Astrocyte of the hippocampus (primary cell): ENCODE data around the gene PPP1R13B.

ENCODE experiments used
- DNase-seq: peaks from one replicate; pipeline ENCODE4 v3.0.0; 2011; ENCODE audit warnings: low read depth, low spot score

The PPP1R13B gene

GRCh38 chr14:103838117-103838516, 9.3 kb downstream of the PPP1R13B start:
- DNase-seq: no peak

GRCh38 chr14:103836976-103837725, 10.2 kb downstream of the PPP1R13B start:
- no peak for DNase-seq

DNA sequence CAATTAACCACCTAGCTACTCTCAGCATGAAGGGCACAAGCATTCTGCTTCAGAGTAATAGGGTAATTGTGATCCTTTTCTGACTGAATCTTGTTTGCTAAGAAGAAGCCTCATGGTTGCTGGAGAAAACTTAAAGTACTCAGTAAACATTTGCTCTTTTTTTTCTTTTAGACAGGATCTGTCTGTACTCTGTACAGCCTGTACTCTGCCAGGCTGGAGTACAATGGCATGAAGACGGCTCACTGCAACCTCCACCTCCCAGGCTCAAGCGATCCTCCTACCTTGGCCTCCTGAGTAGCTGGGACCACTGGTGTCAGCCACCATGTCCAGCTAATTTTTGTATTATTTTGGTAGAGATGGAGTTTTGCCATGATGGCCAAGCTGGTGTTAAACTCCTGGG, 12.4 kb downstream of the PPP1R13B start:
- DNase-seq: no peak

- no peak for DNase-seq
Observed at GRCh38 chr14:103833711-103834110, 13.7 kb downstream of the PPP1R13B start.

DNA sequence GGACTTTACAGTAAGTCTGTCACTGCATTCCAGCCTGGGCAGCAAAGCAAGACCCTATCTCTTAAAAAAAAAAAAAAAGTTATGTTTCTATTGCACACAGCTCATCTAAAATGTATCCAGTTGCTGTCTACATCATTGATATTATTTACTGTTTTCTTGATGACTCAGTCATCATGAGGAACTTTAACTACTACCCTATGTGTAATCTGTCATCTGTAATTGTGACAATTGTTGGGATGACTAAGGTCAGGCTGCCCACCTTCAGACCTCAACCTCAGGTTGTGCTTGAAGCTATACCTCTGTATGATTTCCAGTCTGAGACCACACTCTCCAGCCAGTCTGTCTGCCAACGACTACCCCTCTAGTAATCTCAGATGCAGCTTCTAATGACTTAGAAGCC, 15.3 kb downstream of the PPP1R13B start:
- no peak for DNase-seq

DNA sequence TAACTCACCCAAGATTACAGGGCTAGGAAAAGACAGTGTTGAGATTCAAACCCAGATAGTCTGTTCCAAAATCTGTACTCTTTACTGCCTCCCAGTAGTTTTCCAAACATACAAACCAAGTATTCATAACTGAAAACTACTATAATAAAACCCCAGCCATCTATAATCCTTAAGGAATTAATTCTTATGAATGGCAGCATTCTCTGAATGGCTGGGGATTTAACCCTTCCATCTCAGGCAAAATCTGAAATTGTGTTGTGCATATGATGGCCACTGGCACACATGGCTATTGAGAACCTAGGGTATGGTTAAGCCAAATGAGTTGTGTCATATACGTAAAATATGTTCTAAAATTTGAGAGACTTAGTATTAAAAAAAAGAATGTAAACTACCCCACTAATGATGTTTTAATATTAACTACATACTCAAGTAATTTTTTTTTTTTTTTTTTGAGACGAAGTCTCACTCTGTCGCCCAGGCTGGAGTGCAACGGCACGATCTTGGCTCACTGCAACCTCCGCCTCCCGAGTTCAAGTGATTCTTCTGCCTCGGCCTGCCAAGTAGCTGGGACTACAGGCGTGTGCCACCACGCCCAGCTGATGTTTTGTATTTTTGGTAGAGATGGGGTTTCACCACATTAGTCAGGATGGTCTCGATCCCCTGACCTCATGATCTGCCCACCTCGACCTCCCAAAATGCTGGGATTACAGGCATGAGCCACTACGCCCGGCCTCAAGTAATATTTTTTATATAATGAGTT, 16.7 kb downstream of the PPP1R13B start:
- DNase-seq: no peak

GRCh38 chr14:103828315-103828967, 18.9 kb downstream of the PPP1R13B start:
- peak; percentile 20 for DNase-seq

DNA sequence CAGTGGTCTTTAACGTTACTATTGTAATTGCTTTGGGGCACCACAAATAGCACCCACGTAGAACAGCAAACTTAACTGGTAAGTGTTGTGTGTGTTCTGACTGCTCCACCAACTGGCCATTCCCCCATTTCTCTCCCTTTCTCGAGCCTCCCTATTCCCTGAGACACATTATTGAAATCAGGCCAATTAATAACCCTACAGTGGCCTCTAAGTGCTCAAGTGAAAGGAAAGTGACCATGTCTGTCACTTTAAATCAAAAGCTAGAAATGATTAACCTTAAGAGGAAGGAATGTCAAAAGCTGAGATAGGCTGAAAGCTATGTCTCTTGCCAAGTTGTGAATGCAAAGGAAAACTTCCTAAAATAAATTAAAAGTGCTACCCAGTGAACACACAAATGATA, 22.3 kb downstream of the PPP1R13B start:
- DNase-seq: no peak

GRCh38 chr14:103820908-103821307, 26.5 kb downstream of the PPP1R13B start:
- DNase-seq: no peak

GRCh38 chr14:103820382-103820781, 27.0 kb downstream of the PPP1R13B start:
- no peak for DNase-seq

- DNase-seq: no peak
Observed at GRCh38 chr14:103819503-103820307, 27.7 kb downstream of the PPP1R13B start.

DNA sequence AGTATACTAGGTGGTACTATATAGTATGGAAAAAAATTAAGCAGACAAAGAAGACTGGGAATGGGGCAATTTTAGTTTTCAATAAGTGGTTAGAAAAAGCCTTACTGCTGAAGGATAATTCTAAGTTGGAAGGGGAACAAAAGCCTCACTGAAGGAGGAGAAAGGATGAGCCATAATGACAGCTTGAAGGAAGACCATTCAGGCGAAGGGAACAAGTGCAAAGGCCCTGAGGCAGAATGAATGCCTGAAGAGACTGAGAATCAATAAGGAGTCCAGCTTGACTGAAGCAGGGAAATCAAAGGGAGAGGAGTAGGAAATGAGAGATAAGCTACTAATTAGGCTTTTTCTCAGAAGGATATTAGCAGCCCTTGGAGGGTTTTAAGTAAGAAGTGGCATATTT, 28.5 kb downstream of the PPP1R13B start:
- no peak for DNase-seq

GRCh38 chr14:103818422-103818821, 29.0 kb downstream of the PPP1R13B start:
- no peak for DNase-seq

GRCh38 chr14:103817595-103817994, 29.8 kb downstream of the PPP1R13B start:
- DNase-seq: no peak

DNA sequence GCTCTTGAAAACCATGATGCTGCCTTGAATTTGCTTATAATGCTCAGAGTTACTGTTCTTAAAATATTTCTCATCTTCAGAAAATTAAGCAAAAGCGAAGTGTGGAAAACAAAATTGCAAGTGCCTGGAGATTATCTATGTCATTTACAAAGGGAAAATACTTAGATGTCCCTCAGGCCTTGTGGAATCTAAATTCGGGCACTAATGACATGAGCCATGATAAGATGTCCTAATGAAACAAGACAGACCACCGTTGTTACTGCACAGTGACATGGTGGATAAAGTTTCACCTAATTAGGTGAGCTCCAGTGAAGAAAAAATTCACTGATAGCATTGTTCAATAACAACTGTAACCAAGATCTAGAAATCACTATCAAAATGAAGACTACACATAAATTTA, 30.4 kb downstream of the PPP1R13B start:
- DNase-seq: no peak

DNA sequence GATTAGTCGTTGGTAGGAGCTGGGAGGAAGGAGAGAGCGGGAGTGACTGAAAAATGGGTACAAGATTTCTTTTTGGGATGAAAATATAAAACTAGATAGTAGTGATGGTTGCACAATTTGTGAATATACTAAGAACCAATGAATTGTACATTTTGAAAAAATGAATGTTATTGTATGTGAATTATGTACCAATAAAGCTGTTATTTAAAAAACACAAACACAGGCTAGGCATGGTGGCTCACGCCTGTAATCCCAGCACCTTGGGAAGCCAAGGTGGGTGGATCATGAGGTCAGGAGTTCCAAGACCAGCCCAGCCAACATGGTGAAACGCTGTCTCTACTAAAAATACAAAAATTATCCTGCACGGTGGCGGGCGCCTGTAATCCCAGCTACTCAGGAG, 32.1 kb downstream of the PPP1R13B start:
- no peak for DNase-seq

DNA sequence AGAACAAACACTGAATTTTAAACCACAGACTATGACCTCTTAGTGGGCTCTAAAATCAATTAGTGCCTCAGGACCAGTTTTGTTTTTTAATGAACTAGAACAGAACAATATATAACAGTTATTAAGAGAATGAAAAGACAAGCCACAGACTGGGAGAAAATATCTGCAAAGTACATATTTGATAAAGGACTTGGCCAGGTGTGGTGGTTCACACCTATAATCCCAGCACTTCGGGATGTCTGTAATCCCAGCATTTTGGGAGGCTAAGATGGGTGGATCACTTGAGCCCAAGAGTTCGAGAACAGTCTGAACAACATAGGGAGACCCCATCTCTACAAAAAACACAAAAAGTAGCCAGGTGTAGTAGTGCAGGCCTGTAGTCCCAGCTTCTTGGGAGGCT, 36.2 kb downstream of the PPP1R13B start:
- no peak for DNase-seq

GRCh38 chr14:103808403-103809001, 38.9 kb downstream of the PPP1R13B start:
- peak; percentile 87 for DNase-seq

- DNase-seq: no peak
Observed at GRCh38 chr14:103806805-103807204, 40.6 kb downstream of the PPP1R13B start.

- DNase-seq: no peak
Observed at GRCh38 chr14:103805708-103806107, 41.7 kb downstream of the PPP1R13B start.

GRCh38 chr14:103803661-103804060, 43.7 kb downstream of the PPP1R13B start:
- DNase-seq: peak; percentile 6
